ENCODE data around the gene PPP1R12A.
"Not testable (repeated sequence)": the region's sequence is repeated elsewhere in the genome, so short reads cannot be mapped to it uniquely, and the experiment has no call there.

Gene PPP1R12A

DNA sequence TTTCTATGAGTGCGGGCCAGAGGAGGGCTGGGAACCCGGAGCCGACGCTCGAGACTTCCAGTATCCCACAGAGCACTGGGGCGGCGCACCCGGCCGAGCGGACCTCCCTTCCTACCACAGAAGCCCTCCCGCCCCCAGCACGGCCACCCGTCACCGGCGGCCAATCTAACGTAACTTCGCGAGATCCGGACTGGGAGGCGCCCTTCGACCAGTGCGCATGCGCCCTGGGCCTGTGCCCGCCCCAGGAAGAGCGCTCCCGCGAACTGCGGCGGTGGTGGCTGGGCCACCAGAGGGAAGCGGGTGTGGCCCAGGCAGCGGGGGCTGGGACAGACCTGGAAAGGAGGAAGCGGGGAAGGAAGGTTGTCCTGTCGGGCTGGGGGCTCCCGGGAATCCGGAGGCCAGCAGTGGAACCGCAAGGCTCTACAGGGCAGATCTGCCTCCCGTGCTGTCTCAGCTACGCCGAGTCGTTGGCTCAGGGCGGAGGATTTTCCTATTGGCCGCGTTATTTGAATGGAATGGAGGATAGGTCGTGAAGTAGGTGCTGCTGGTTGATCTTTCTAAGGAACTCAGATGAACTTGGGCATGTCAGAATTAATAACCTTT lies at the start of gene PPP1R12A:
TSS of gene PPP1R12A (minus strand) at position 77 of the 603 bp plus-strand sequence. CDS start 166 bp downstream, outside the sequence.
- DNase-seq, result peak; percentile 95 to 97

DNA sequence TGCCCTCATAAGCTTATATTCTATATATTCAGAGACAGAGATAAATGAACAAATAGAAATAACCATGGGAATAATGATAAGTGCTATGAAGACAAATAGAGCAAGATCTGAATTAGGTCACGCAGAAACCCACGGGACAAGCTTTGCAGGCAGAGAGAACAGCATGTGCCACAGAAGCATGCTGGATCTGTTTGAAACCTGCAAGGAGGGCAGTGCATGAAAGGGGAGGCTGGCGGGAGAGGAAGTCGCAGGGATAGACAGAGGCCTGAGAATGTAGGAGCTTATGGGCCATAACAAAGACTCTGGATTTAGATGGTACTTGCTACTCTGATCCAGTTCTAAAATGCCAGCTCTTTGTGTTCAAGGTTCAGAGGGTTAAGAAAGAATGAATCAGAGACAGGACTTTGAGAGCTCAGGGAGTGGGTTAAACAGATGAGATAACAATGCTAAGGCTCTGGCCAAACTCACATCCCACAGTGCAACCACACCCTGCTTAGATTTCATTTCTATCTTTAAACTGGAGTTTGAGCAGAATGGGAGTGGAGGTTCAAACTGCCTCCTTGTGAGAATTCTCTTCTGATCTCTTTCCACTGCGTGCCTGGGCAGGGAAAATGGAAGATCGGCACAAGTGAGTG lies 49.2 kb upstream of the PPP1R12A start:
- DNase-seq, result no peak

DNA sequence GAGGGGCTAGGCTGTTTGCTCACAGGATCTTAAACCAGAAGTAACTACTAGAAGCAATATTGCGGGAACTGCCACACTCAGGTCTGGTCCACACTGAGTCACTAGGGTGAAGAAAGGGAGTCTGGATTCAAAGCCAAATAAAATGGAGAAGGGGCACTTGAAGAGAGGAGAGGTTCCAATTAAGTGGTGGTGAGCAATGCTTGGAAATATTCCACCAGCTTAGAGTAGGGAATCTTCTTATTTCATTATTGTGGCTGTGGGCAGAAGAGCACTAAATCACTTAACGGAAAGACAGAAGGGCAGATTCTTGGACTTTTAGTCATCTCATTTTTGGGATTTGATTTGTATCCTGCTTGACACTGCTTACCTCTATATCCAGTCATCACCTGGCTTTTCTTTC lies 48.6 kb upstream of the PPP1R12A start:
- DNase-seq, result no peak

DNA sequence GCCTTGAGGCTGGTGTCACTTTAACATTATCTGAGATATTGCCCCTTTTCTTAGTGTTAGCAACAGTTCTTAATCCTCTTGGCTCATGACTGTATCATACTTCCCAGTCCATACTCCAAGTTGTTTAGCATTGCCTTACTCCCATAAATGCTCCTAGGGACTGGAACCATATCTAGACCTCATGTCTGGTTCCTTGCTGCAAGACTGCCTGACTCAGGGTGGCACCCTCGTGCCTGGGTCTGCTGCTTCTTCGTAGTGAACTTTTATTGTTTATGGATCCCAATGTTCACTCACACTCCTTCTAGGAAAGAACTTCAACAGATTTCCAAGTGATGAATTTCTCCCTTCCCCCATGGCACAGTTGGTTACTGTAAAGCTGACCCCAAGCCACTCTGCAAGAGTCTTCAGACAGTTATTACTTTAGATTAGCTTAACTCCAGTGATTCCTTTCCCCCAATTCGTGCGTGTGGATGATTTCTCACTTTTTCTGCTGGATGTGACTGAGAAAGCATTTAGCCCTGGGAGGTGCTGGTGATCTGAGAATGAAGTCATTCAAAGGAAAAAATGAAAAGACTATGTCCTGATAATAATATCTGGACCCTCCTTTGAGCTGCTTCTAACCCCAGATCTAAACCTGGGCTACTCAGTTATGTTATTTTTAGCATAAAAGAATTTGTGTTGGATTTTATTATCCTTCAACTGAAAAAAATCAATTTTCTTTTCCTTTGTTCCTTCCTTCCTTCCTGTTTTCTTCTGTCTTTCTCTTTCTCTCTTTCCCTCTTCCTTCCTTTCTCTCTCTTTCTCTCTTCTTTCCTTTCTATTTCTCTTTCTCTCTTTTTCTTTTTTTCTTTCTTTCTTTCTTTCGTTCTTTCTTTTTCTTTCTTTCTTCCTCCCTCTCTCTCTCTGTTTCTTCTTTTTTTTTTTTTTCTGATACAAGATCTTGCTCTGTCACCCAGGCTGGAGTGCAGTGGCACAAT lies 47.5 kb upstream of the PPP1R12A start:
- DNase-seq, result no peak

DNA sequence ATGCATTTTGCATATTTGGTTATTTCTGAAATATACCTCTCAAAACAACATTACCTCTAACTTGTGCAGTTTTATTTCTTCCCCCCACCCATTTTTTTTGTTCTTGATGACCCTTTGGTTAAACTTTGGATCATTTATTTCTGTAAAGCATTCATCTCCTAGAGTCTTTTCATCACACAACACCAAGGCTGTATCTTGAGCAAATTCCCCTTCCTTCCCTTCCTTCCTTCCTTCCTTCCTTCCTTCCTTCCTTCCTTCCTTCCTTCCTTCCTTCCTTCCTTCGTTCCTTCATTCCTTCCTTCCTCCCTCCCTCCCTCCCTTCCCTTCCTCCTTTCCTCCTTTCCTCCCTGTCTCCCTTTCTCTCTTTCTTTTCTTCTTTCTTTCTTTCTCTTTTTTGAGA lies 43.8 kb upstream of the PPP1R12A start:
- no peak for DNase-seq

DNA sequence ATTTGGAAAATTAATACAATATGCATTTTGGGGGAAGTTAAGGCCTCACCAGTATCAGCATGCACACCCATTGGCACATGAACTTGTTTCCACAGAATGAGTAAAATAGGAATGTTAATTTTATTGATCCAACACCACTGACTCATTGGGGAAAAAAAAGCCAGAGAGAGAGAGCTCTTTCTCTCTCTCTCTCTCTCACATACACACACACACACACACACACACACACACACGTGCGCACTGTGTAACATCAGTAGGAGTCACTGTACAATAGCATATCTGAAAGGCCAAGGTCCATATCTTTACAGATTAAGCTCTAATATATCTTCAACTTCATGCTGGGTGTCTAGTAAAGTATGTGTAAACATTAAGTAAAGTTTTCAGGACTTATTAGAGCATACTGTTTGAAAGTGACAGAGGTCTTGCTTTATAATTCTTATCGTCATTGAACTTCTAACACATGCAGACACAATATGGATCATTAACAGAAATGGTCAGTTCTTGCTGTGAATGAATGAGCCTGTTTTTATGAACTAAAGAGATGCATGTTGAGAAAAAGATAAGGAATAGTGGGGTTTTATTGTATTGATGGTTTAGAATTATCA lies 43.1 kb upstream of the PPP1R12A start:
- not testable (repeated sequence) for DNase-seq

DNA sequence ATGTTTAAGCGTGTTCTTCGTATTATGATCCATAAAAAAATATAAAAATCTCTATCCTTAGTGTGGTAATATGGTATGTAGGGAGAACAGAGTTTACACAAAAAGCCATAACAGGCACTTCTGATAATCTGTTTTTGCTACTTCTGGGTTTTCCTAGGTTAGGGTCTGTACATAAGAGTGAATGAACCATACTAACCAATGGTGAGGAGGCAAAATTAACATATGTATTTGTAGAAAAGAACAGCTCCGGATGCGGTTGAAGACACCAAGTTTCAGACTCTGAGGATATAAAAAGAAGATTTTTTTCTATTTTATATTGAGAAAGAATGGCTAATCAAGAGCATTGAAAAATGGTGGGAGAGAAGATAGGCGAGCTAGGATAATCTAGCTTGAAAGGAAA lies 40.2 kb upstream of the PPP1R12A start:
- DNase-seq, result no peak

DNA sequence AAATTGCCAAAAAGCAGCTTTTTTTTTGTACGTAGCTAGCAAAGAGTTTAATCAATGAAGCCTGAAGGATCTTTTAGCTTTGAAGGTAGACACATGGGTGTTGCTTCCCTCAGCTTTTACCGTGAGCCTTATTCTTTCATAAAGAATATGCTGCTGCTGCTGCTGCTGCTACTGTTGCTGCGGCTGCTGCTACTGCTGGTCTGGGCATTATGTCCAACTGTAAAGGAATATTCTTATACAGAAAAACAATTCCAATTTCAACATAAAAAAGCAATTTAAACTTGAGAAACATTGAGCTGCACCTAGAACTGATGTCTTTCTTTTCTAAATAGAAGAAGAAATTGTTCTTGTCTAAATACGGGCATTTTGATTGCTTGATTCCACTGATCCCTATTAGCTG lies 38.9 kb upstream of the PPP1R12A start:
- no peak for DNase-seq

DNA sequence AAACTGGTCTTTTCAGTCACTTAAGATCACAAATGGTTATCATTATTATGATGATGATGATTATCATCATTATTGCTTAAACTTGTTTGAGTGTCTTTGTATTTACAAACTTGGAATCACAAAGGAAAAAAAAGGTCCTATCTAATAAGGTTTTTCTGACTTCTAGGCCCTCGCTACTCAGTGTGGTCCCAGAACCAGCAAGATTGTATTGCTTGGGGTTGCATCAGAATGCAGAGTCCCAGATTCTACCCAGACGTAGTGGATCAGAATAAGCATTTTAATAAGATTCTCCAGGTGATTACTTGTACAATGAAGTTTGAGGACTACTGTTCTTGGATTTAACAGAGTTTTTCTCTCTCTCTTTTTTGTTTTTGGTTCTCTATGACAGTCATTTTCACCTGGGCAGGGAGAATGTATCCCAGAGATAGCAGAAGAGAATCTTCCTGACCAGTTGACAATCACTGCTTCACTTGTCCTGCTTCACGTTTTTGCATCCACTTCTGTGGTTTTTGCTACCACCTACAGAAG lies 29.3 kb upstream of the PPP1R12A start:
- DNase-seq, result no peak

DNA sequence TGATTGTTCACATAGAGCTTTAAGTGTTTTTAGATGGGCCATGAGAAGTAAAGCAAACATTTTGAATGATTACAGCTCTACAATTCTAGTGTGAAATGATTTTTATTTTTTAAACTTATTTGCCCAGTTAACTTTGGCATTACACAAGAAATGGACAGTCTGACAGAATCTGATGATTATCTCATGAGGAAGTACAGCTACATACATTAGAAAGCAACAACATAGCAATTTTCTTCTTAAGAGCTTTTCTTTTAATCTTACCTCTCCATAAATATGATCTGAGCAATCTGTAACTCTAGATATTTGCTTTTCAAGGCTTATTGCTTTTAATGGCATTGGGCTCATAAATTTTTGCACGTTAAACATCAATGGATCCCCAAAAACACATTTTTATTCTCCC lies 26.5 kb upstream of the PPP1R12A start:
- DNase-seq, result no peak

DNA sequence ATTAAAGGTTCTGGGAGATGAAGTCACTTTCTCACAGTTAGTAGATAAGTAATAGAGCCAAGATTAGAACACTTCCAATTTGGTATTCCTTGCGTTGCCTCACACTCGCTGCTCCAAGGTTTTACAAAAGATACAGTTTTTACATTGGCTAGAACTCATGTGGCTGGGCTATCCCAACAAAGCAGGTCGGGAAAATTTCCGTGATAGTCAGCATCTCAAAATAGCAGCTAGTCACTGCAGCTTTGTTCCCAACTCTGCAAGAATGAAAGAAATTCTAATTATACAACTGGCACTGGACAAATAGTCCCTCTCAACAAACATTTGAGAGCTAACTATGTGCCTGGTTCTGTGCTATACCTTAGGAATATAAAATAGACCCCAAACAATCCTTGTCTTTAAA lies 24.6 kb upstream of the PPP1R12A start:
- no peak for DNase-seq

DNA sequence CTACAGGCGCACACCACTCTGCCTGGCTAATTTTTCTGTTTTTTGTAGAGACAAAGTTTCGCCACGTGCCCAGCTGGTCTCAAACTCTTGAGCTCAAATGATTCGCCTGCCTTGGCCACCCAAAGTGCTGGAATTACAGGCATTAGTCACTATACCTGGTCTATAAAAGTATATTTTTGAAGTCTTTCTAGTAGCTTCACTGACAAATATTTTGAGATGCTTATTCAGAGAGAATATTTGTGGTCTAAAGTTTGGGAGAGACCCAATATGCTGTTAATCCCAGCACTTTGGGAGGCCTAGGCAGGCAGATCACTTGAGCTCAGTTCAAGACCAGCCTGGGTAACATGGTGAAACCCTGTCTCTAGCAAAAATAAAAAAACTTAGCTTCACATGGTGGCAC lies 22.0 kb upstream of the PPP1R12A start:
- no peak for DNase-seq

DNA sequence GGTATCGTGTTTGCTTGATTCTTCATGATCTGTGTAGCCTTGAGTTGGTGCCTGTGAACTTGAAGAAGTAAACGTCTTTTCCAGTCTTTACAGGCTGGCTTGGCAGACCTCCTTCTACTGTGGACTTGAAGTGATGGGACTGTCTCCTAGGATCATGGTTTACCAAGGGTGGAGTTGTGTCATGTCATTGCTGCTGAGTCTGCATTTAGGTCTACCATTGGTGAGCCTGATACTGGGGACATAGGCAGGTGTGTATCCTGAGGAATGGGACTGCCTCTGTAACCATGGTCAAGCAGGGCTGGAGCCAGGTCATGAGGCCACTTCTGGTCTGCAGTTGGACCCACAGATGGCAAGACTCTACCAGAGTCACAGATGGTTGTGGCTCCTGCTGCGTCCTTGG lies 20.7 kb upstream of the PPP1R12A start:
- no peak for DNase-seq

DNA sequence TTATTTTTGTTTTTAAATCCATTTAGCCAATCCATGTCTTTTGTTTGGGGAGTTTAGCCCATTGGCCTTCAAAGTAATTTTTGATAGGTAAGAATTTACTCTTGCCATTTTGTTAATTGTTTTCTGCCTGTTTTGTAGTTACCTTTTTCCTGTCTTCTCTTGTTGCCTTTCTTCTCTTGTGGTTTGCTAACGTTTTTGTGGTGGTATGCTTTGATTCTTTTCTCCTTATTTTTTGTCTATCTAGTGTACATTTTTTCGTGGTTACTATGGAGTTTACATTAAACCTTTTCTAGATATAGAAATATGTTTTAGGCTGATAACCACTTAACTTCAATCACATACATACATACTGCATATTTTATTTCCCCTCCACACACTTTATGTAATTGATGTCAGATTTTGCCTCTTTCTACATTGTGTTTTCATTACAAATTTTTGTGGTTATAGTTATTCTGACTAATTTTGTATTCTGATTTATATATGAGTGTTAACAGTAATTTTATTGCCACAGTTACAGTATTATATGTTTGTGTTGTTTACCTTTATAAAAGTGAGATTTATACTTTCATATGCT lies 19.2 kb upstream of the PPP1R12A start:
- DNase-seq, result no peak

DNA sequence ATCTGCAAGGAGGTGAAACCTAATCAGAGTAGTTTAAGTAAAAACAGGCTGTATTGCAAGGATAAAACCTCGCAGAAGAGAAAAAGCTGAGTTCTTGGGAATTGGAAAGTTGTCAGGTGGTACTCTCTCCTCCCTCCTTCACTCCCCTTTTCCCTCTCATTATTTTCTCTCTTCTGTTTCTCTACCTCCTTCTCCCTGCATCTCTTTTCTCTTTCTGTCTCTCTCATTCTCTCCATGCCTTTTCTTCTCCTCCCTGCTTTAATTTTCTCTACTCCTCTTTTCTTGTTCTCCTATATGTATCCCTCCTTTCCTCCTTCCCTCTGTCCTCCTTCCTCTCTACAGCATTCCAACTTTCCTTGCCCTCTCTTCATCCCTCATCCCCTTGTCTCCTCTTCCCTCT lies 14.2 kb upstream of the PPP1R12A start:
- DNase-seq, result no peak

DNA sequence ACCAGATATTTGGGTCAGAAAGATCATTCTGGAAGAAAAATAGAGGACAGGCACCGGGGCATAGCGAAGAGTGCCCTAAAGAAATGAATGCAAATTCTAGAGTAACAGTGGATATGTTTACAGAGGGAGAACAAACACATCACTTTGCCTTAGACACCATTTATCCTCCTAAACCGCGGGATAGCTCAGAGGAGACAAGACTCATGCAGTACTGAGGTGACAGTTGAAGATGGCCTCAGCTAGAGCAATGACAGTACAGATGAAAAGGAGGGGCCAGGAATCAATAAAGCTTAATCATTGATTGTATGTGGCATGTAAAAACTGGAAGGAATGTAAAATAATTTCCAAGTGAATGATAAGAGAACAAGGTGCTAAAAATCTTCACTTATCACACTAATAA lies 10.5 kb upstream of the PPP1R12A start:
- DNase-seq, result no peak

DNA sequence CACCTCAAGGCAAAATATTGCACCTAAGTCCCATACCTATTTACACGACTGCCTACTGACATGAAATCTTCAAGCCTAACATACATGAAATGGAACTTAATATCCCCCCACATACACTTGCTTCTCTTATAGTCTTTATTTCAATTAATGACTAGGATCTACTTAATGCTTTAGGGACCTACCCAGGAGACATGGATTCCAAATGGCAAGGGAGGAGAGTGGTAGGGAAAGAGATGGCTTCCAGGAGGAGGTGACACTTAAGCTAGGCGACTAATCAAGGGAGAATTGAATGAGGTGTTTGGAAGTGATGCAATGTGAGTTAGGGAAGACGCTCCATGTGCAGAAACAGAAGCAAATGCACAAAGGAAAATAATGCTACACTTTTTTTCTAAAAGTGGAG lies 9.7 kb upstream of the PPP1R12A start:
- no peak for DNase-seq

DNA sequence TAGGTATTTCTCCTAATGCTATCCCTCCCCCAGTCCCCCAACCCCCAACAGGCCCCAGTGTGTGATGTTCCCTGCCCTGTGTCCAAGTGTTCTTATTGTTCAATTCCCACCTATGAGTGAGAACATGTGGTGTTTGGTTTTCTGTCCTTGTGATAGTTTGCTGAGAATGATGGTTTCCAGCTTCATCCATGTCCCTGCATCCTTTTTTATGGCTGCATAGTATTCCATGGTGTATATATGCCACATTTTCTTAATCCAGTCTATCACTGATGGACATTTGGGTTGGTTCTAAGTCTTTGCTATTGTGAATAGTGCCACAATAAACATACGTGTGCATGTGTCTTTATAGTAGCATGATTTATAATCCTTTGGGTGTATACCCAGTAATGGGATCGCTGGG lies 7.9 kb upstream of the PPP1R12A start:
- not testable (repeated sequence) for DNase-seq

DNA sequence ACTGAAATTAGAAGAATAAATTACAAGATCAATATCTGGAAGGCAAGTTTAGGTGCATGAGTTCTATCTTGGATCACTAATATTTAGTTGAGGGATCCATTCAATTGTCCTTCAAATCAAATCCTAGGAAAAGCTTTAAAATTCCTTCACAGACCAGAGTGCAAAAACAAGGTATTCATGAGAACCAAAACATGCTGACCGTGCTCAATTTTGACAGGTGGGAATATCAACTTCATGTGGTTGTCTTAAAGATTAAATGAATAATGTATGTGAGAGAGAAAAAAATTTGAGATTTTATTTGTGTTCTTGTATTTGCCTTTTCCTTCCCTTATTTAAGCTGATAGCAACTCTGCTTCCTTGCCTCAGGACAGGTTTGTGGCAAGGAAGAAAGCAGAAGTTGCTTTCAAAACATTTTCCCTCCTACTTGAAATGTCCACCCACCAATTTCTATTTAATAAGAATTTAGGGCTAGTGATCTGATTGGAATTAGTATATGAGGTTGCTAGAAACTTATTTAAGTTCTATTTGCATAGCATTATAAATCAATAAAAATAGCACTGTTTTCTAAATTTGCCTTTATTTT lies 4.9 kb upstream of the PPP1R12A start:
- DNase-seq, result peak; percentile 58 to 77

DNA sequence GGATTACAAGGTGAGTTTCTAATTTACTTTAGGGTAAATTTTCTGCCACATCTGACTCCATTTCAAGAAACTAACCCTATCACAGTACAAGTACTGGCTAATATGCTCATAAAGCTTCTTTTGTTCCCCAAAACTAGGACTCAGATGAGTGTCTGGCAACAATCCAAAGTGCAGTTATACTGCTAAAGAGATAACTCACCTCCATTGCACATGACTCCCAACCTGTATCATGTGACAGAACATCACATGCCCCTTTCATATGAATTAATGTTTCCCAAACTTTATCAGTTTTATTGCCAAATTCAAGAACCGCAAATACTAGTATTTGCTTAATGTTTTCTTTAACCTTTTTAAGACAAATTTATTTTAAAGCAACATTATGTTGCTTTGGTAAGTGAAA lies 3.9 kb upstream of the PPP1R12A start:
- DNase-seq, result no peak

DNA sequence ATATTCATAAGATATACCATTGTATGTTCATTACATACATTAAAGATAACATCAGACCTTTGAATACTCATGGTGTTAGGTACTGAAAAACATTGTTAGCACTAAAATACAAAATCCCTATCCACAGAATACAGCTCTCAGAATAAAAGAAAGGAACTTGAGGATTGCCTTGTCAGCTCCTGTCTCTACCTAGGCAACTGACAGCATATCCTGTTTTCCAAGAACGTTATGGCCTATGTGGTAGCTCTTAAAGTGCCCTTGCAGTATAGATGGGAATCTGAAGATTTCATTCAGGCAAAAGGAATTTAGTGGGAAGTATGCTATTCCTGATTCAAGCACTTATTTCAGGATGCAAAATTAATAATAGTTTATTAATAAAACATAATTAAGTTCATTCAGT lies 1.8 kb upstream of the PPP1R12A start:
- DNase-seq, result no peak

DNA sequence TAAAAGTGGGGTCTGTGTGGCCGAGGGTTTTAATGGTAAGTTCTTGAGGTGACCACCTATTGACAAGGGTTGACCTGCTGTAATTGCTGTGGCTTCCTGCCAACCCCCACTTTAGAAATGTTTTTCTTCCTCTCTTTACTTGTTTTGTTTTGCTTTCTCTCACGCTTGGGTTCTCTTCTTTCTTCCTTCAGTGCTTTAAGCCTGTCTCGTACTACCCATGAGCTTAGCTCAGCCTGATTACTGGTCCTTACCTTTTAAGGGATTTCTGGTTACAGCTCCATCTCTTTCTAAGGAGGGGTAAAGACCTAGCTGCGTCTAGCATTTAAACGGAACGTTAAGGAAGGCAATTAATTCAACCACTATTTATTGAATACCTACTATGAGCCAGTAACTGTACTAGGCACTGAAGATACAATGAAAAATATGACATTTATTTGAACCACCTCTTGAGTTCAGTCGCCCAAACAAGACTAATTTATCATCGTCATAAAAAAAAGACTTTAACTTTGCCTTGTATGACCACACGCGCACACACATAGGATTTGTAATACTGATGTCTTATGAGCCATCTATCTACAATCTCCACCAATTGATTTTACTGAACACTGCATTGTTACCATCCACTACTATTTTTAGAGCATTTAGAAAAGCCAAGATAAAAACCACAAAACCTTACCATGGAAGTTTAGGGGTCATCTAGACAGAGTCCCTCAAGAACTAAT lies 888 bp upstream of the PPP1R12A start:
- peak; percentile 37 to 54 for DNase-seq
